ENCODE data around the gene SNRPE. TPM values are rescaled to one million over a fixed set of nuclear protein-coding genes. Genes with fewer than 3 reads are reported as not detected.

The SNRPE gene
- total RNA-seq, 6 experiments from 2014 or later, result 17.0 to 46.2 (median 36.5) TPM

DNA sequence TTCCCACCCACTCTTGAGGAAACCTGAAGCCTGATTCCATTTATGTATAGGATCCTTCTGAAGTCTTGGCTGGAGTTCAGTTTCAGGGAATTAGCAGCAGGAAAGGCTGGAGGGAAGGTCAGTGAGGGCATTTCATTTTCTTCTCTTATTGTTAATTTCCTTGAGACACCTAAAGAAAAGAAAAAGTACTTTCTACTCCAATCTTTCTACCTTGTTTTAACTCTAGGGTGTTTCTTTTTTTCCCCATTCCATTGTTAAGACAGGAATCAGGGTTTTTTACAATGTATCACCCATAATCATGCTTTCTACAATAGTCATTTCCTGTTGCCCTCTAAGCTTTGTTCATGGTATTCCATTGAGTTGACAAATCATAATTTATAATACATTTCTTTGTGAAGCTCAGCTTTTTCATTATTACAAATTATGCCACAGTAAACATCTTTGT is 27.4 kb downstream of the SNRPE start:
- intact Hi-C loops (cut with DNase I), result no loop called here
- no peaks in the 10 kb centered on the region for H3K9me3 ChIP-seq
- H3K36me3 ChIP-seq, result no peaks in the 10 kb centered on the region
- no peaks in the 10 kb centered on the region for H3K27me3 ChIP-seq
- H3K4me3 ChIP-seq, result no peak overlapping the region
- peaks cover 0 to 7% (median 0%) of the 10 kb centered on the region in 4 donors for H3K4me1 ChIP-seq
- TF ChIP-seq POLR2A (IDR thresholded peaks at IDR 0.05), result no peak
- TF ChIP-seq, protein P1, sequence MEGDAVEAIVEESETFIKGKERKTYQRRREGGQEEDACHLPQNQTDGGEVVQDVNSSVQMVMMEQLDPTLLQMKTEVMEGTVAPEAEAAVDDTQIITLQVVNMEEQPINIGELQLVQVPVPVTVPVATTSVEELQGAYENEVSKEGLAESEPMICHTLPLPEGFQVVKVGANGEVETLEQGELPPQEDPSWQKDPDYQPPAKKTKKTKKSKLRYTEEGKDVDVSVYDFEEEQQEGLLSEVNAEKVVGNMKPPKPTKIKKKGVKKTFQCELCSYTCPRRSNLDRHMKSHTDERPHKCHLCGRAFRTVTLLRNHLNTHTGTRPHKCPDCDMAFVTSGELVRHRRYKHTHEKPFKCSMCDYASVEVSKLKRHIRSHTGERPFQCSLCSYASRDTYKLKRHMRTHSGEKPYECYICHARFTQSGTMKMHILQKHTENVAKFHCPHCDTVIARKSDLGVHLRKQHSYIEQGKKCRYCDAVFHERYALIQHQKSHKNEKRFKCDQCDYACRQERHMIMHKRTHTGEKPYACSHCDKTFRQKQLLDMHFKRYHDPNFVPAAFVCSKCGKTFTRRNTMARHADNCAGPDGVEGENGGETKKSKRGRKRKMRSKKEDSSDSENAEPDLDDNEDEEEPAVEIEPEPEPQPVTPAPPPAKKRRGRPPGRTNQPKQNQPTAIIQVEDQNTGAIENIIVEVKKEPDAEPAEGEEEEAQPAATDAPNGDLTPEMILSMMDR (IDR thresholded peaks at IDR 0.05), result no peak
- H3K27ac ChIP-seq, result no peak overlapping the region
- ATAC-seq (peak in 3 of 4 donors; percentile 24 to 43 (median 35)), DNase-seq (no peak)

DNA sequence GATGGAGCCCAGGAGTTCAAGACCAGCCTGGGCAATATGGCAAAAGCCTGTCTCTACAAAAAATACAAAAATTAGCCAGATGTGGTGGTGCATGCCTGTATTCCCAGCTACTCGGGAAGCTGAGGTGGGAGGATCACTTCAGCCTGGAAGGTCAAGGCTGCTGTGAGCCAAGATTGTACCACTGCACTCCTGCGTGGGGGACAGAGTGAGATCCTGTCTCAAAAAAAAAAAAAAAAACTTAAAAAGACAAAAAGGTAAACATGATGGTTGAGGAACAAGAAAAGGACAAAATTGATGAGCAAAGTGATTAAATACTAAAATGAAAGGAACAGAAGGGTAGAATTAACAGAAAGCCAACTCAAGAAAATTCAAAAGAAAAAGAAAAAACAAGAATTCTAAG is 30.6 kb downstream of the SNRPE start:
- 60% methylated on average over 1 of the region's 2 CpGs for WGBS (ENCODE audit: insufficient coverage, low coverage, low lambda C conversion rate, missing lambda C conversion rate)
- TF ChIP-seq, protein P1 (IDR thresholded peaks at IDR 0.05), result no peak
- no peak for TF ChIP-seq POLR2A (IDR thresholded peaks at IDR 0.05)
- no peaks in the 10 kb centered on the region for H3K27me3 ChIP-seq
- no peak overlapping the region for H3K4me3 ChIP-seq
- ATAC-seq, result no peak
- H3K9me3 ChIP-seq, result peaks cover 0 to 9% (median 3%) of the 10 kb centered on the region in 4 donors
- H3K4me1 ChIP-seq, result peaks cover 0 to 8% (median 0%) of the 10 kb centered on the region in 4 donors
- no peaks in the 10 kb centered on the region for H3K36me3 ChIP-seq
- no peak for DNase-seq
- no peak overlapping the region for H3K27ac ChIP-seq
- intact Hi-C loops (cut with DNase I), result no loop called here

DNA sequence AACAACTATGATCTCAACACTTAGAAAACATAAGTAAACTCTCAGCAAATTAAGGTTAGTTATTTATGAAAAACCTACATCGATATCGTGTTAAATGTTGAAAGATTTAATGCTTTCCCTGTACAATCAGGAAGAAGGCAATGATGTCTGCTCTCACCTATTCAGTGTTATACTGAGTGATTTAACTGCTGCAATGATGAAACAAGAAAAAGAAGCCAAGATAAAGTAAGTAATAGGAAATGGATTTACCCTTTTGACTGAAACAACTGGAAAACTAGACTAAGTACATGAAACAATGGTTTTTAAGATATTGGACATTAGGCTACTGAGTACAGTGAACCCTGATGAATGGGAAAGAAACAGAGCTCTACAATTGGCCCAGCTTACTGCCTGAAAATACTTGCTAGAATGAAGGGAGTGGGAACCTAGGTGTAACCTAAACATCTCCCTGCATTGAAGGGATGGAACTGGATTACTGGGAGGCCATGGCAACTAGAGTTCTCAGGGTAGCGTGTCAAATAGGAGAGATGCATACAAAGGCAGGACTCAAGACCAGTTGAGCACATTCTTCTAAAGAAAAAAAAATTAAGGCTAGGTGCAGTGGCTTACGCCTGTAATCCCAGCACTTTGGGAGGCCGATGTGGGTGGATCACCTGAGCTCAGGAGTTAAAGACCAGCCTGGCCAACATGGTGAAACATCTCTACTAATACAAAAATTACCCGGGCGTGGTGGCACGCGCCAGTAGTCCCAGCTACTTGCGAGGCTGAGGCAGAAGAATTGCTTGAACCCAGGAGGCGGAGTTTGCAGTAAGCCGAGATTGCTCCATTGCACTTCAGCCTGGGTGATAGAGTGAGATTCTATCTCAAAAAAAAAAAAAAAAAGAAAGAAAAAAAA is 37.3 kb downstream of the SNRPE start:
- TF ChIP-seq, protein P1 (IDR thresholded peaks at IDR 0.05), result no peak
- TF ChIP-seq POLR2A (IDR thresholded peaks at IDR 0.05), result no peak
- Histone ChIP-seq H3K9me3 (peaks cover 0 to 9% (median 3%) of the 10 kb centered on the region in 4 donors), H3K27me3 (no peaks in the 10 kb centered on the region), H3K4me3 (no peak overlapping the region), H3K4me1 (peaks cover 0 to 46% (median 19%) of the 10 kb centered on the region in 4 donors), H3K36me3 (no peaks in the 10 kb centered on the region), H3K27ac (peak overlapping the region in 2 of 3 donors; percentile 10 to 84)
- intact Hi-C loops (cut with DNase I), result no loop called here
- WGBS (ENCODE audit: insufficient coverage, low coverage, low lambda C conversion rate, missing lambda C conversion rate), result 62% methylated on average over 12 of the region's 12 CpGs
- no peak for DNase-seq
- ATAC-seq, result peak in 3 of 4 donors; percentile 7 to 49 (median 44)

DNA sequence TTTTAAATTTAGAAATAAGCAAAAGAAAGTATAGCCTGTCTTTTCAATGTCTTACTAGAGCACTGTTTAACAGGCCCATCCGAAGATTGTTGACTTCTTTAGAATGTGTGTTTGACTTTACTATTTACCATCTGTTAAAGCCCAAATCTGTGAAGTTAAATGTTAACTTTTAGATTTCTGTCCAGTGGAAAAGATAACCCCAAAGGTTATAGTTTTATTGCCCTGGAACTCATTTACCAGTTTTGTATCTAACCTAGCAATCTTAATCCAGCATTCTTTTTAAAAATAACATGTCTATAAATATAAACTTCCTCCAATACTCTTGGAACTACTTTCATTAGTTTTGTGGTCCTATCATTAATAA is 37.9 kb downstream of the SNRPE start:
- intact Hi-C loops (cut with DNase I), result no loop called here
- peak overlapping the region in 2 of 3 donors; percentile 46 to 84 for H3K27ac ChIP-seq

More for the DNA sequence above, 37.9 kb downstream of the SNRPE start:
- Histone ChIP-seq H3K9me3 (peaks cover 0 to 7% (median 2%) of the 10 kb centered on the region in 4 donors), H3K4me1 (peaks cover 0 to 46% (median 19%) of the 10 kb centered on the region in 4 donors), H3K27me3 (no peaks in the 10 kb centered on the region), H3K4me3 (no peak overlapping the region), H3K36me3 (no peaks in the 10 kb centered on the region)
- 25% methylated on average over 1 of the region's 1 CpG for WGBS (ENCODE audit: insufficient coverage, low coverage, low lambda C conversion rate, missing lambda C conversion rate)
- DNase-seq (no peak), ATAC-seq (peak; percentile 87 to 94 (median 89))
- TF ChIP-seq POLR2A (IDR thresholded peaks at IDR 0.05), result no peak
- TF ChIP-seq, protein P1 (IDR thresholded peaks at IDR 0.05), result no peak
